ENCODE measurements around the gene CLASP1. TPM values are rescaled to one million over a fixed set of nuclear protein-coding genes. Genes with fewer than 3 reads are reported as not detected.
"Not testable (repeated sequence)": the region's sequence is repeated elsewhere in the genome, so short reads cannot be mapped to it uniquely, and the experiment has no call there.

The CLASP1 gene
- total RNA-seq, 1 donor from 2014 or later = 31.0 TPM

DNA sequence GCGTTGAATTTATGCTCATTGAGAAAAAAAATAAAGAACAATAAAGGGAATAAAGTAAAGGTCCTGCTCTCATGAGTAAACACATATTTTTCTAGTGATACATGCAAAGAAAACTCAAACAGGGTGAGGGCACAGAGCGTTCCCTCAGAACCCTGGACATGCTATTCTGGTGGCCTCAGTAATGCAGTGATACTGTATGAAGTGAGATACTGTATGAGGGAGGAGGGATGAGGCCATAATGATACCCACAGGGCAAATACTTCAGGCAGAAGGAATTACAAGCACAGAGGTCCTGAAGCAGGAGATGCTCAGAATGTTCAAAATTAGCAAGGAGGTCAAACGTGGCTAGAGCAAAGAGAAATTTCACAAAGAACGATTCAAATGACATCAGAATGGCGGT is 147.0 kb downstream of the CLASP1 start:
- ATAC-seq = no peak

DNA sequence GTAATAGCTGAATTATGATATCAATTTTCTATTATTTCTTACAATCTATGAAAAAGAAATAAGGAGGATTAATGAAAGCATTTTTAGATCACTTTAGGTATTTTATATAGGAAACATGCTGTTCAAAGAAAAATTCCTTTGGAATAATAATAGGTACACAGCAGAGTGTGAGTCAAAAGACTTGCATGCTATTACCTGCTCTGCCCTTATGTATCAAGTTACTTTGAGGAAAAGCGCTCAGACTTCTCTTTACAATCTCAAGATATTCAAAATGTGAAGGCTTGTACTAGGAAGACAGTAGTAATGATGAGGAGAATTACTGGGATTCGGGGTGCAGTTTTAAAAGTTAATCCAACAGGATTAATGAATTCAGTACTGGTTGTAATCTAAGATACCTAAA is 147.7 kb downstream of the CLASP1 start:
- ATAC-seq = peak; percentile 31

DNA sequence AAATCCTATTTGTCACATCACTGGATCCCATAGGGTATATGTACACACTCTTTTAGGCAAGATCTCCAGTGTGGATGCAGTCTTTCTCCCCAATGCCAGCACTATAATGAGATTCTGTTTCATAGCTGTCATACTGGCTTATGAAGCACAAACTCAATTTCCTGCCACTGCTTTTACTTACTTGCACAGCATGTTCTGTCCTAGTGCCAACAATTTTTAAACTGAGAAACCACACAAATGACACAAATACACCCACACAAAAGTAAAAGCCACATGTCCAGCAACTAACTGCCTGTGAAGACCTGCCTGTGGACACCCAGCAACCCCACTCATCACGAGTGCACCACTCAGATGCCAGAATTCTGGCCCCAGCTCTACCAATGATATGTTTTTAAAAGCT is 148.2 kb downstream of the CLASP1 start:
- no peak for ATAC-seq

GRCh38 chr2:121498731-121499130 is 150.5 kb downstream of the CLASP1 start:
- ATAC-seq = no peak

- no peak for ATAC-seq
These were observed 156.9 kb downstream of the CLASP1 start for GRCh38 chr2:121492409-121492808.

DNA sequence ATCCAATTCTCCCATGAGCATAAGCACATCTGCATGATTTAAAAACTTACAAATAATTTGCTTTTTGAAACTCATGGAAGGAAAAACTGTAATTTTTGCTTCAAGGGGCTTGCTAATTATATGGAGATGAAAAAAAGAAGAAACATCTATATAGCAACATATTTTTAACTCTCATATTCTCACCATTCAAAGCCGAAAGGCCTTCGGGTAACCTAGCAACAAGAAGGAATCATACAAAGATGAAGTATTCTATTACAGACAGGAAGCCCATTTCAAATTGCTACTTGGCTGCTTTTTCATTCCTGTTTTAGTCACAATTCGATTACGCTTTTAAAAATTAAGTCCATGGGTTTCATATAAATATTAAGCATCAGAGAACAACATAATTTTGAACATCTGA is 157.7 kb downstream of the CLASP1 start:
- ATAC-seq = no peak

GRCh38 chr2:121490584-121491133 is 158.6 kb downstream of the CLASP1 start:
- no peak for ATAC-seq

- no peak for ATAC-seq
These were observed 159.2 kb downstream of the CLASP1 start for GRCh38 chr2:121489911-121490583.

- ATAC-seq = peak; percentile 22
These were observed 160.0 kb downstream of the CLASP1 start for GRCh38 chr2:121489284-121489683.

GRCh38 chr2:121486191-121486790 is 163.0 kb downstream of the CLASP1 start:
- ATAC-seq = no peak

DNA sequence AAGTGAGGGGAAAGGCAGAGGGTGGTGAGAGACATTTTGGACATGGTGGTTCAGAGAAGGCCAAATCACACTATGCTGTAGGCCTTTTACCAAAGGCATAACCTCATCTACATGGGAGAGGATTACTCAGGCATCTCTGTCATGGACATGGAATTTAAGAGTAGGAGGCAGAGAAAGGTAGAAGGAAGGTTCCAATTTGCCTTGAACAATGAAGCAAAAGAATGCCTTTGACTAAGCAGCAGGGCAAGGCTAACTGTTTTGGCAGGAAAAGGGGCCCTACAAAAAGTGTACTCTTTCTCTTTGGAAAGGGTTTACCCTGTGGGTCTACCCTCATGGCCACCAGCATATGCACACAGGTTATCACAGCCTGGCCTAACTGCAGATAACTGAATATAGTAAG is 164.2 kb downstream of the CLASP1 start:
- ATAC-seq = peak; percentile 29

DNA sequence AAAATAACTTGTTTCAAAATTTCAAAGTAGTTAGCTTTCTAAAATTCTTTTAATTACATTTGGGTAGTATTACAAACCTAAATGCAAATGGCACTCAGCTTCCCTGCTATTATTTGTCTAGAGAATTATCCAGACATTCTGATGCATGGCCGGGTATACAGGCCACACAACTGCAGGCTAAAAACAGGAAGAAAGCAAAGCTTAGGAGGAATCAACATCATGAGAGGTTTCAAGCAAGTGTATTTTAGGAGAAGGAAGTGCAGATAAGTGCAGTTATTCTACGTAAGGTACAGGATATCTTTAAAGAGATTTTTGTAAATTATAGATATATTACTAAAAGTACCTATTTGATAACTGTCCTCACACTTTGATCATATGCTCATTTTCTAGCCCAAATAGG is 165.4 kb downstream of the CLASP1 start:
- no peak for ATAC-seq

DNA sequence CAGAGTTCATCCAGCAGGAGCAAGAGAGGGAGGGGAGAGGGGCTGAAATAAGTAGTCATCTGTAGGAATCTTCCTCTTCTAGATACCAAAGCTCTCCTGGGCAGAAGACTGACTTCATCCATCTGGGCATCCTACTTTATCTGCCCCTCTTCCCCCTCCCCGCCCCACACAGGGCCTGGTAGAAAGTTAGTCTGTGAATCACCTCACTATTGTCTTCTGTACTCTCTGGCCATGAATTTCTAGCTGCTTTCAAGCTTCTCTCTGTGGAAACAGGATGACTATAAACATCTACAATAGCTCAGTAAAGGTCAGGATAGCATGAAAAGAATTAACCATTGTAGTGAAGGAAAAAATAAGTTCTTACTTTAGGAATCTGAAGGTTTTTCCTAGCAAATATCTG is 166.2 kb downstream of the CLASP1 start:
- ATAC-seq = no peak

DNA sequence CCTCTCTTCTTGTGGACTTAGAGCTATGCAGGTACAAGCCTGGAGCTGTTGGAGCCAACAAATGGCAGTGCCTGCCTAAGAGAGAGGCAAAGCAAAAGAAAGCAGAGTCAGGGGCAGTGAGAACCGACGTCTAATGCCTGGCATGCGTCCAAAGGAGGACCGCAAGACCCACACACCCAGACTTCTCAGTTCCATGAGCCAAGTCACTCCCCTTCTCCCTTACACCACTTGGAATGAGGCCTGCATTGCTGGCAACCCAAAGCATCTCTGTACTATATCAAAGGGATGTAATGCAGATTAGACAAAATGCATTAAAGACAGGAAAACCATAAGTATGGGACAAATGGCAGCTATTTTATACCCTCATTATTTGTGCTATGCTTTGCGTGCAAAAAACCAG is 168.4 kb downstream of the CLASP1 start:
- ATAC-seq = peak; percentile 43

GRCh38 chr2:121479882-121480522 is 169.3 kb downstream of the CLASP1 start:
- ATAC-seq = peak; percentile 57

GRCh38 chr2:121478996-121479745 is 170.1 kb downstream of the CLASP1 start:
- ATAC-seq = no peak

DNA sequence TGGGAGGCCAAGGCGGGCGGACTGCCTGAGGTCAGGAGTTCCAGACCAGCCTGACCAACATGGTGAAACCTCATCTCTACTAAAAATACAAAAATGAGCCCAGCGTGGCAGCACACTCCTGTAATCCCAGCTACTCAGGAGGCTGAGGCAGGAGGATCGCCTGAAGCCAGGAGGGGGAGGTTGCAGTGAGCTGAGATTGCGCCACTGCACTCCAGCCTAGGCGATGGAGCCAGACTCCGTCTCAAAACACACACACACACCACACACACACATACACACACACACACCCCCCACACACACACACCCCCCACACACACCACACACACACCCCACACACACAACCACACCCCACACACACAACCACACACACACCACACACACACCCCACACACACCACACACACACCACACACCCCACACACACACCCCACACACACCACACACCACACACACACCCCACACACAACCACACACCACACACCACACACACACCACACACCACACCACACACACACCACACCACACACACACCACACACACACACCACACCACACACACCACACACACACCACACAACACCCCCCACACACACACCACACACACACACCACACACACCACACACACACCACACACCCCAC is 170.8 kb downstream of the CLASP1 start:
- not testable (repeated sequence) for ATAC-seq

DNA sequence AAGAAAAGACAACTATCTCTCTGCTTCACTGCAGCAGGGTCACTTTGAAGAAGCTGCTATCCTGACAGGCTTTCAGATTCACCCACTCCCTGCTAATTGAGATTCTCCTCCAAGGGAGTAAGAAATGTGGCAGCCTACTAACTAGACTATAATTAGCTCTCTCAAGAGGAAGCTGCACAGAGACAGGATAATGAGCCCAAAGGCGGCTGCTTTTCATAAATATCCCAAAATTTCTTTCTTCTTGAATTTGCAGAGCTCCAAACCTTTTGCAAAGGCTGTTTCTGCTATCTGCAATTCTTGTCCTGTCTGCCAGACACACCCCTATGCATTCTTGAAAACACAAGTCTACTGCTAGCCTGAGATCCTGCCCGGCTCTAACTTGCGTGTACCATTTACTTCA is 172.6 kb downstream of the CLASP1 start:
- ATAC-seq = no peak

- peak; percentile 60 for ATAC-seq
These were observed 173.3 kb downstream of the CLASP1 start for GRCh38 chr2:121475811-121476571.

DNA sequence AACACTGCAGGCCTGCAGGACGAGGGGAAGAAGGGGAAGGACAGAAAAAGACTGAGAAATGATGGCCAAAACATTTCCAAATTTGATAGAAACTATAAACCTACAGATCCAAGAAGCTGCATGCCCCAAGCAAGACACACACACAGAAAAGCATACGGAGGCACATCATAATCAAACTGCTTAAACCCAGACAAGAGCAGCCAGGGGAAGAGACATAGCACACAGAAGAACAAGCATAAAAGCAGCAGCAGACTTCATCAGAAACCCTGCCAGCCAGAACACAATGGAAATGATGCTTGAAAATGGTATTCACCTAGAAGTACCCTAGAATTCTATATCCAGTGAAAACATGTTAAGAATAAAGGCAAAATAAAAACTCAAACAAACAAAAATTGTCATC is 175.8 kb downstream of the CLASP1 start:
- no peak for ATAC-seq

- ATAC-seq = no peak
These were observed 176.7 kb downstream of the CLASP1 start for GRCh38 chr2:121472470-121472993.

All from esophagus mucosa (tissue), 1 donor.